ENCODE measurements around the gene POLR3E. TPM values are rescaled to one million over a fixed set of nuclear protein-coding genes. Genes with fewer than 3 reads are reported as not detected.

POLR3E gene
- total RNA-seq, 1 donor from 2014 or later, result 19.5 TPM

DNA sequence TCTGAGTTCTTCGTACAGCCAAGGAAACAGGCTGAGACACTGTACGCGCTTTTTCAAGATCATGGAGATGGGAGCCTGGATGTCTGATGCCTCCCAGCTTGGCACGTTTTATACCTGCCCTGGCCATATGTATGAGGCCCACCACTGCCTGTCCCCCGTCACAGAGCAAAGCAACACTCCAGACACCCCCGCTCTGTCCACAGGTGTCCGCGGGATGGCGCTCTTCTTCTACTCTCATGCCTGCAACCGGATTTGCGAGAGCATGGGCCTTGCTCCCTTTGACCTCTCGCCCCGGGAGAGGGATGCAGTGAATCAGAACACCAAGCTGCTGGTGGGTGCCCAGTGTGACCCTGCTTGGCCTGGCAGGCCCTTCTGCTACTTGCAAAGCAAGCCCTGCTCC is 39.8 kb upstream of the POLR3E start:
- H3K27ac ChIP-seq, result no peak overlapping the region
- no peak for DNase-seq (ENCODE audit: low spot score in 2 of 2)
- no peaks in the 10 kb centered on the region for H3K9me3 ChIP-seq
- H3K4me3 ChIP-seq, result no peak overlapping the region
- TF ChIP-seq, protein P1, sequence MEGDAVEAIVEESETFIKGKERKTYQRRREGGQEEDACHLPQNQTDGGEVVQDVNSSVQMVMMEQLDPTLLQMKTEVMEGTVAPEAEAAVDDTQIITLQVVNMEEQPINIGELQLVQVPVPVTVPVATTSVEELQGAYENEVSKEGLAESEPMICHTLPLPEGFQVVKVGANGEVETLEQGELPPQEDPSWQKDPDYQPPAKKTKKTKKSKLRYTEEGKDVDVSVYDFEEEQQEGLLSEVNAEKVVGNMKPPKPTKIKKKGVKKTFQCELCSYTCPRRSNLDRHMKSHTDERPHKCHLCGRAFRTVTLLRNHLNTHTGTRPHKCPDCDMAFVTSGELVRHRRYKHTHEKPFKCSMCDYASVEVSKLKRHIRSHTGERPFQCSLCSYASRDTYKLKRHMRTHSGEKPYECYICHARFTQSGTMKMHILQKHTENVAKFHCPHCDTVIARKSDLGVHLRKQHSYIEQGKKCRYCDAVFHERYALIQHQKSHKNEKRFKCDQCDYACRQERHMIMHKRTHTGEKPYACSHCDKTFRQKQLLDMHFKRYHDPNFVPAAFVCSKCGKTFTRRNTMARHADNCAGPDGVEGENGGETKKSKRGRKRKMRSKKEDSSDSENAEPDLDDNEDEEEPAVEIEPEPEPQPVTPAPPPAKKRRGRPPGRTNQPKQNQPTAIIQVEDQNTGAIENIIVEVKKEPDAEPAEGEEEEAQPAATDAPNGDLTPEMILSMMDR (IDR thresholded peaks at IDR 0.05), result no peak
- intact Hi-C loops (cut with DNase I), result no loop called here
- H3K36me3 ChIP-seq, result peaks cover 89 to 99% of the 10 kb centered on the region in 2 donors
- H3K4me1 ChIP-seq, result no peaks in the 10 kb centered on the region
- no peaks in the 10 kb centered on the region for H3K27me3 ChIP-seq

DNA sequence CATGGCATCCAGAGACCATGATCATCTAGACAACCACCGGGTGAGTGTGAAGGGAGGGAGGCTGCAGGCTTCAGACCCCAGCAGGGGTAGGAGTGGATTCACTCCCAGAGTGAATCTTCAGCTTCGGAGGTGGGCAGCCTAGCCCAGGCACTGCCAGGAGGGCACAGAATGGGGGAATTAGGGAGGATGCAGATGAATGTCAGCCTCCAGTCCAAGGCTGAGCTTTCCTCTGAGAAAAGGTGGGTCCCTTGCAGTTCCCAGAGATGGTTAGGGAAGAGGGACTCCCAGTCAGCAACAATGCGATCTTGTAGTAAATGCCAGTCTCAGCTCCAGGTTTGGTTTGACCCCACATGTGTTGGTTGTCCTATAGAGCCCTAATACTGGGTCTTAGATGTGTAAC is 36.7 kb upstream of the POLR3E start:
- Histone ChIP-seq H3K27ac (no peak overlapping the region), H3K4me3 (no peak overlapping the region), H3K9me3 (no peaks in the 10 kb centered on the region), H3K4me1 (no peaks in the 10 kb centered on the region), H3K36me3 (peaks cover 88 to 95% of the 10 kb centered on the region in 2 donors), H3K27me3 (no peaks in the 10 kb centered on the region)
- TF ChIP-seq, protein P1 (IDR thresholded peaks at IDR 0.05), result no peak
- DNase-seq (ENCODE audit: low spot score in 2 of 2), result no peak
- intact Hi-C loops (cut with DNase I), result no loop called here

DNA sequence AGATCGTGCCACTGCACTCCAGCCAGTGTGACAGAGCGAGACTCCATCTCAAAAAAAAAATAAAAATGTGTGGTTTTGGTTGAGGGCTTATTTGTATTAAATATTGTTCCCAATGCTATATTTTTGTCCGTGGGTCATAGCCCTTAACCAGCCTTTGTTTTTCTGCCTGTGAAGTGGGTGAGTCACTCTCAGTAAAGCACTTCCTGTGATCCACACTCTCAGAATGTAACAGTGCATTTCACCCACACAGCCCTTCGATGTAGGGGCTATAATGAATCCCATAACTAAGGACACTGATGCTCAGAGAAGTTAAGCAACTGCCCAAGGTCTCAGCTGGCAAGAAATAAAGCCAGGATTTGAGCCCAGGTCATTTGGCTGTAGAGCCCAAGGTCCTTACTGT is 34.7 kb upstream of the POLR3E start:
- Histone ChIP-seq H3K27me3 (no peaks in the 10 kb centered on the region), H3K4me1 (no peaks in the 10 kb centered on the region), H3K4me3 (no peak overlapping the region), H3K27ac (no peak overlapping the region), H3K9me3 (no peaks in the 10 kb centered on the region), H3K36me3 (peaks cover 86 to 96% of the 10 kb centered on the region in 2 donors)
- intact Hi-C loops (cut with DNase I), result no loop called here
- DNase-seq (ENCODE audit: low spot score in 2 of 2), result no peak
- TF ChIP-seq, protein P1 (IDR thresholded peaks at IDR 0.05), result no peak

DNA sequence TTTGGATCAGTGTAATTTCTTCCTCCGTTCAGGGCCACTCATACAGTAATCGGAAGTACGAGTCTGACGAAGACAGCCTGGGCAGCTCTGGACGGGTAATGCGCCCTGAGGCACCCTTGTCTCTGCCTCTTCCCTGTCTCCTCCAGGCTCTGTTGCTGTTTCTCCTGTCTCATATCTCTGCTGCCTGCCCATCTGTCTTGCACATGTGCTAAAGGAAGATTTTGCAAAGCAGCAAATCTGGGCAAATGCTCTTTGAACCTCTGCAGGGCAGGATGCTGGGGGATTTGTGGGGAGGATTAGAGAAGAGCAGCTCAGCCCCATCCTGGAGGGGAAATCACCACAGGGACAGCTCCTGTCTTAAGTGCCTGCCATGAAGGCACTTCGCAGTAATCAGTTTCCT is 32.4 kb upstream of the POLR3E start:
- intact Hi-C loops (cut with DNase I), result no loop called here
- H3K9me3 ChIP-seq, result no peaks in the 10 kb centered on the region
- peaks cover 81 to 94% of the 10 kb centered on the region in 2 donors for H3K36me3 ChIP-seq
- no peak overlapping the region for H3K27ac ChIP-seq
- no peak for DNase-seq (ENCODE audit: low spot score in 2 of 2)
- H3K4me1 ChIP-seq, result no peaks in the 10 kb centered on the region
- no peaks in the 10 kb centered on the region for H3K27me3 ChIP-seq
- H3K4me3 ChIP-seq, result no peak overlapping the region
- TF ChIP-seq, protein P1 (IDR thresholded peaks at IDR 0.05), result no peak

DNA sequence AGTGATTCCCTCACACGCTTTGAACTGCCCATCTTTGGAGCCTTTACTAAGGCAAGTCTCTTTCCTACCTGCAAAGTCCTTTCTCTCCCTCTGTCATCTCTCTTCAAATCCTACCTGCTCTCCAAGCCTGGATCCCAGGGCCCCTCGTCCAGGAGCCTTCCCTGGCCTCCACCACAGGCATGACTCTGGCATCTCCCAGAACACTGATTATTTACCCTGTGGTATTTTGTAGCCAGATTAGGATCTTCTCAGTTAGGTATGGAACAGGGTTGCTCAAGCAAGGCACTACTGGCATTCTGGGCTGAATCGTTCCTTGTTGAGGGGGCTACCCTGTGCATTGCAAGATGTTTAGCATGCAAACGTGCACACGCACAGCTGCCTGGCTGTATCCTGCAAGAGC is 31.9 kb upstream of the POLR3E start:
- TF ChIP-seq, protein P1 (IDR thresholded peaks at IDR 0.05), result no peak
- Histone ChIP-seq H3K4me1 (no peaks in the 10 kb centered on the region), H3K4me3 (no peak overlapping the region), H3K36me3 (peaks cover 80 to 94% of the 10 kb centered on the region in 2 donors), H3K27ac (no peak overlapping the region), H3K9me3 (no peaks in the 10 kb centered on the region), H3K27me3 (no peaks in the 10 kb centered on the region)
- no peak for DNase-seq (ENCODE audit: low spot score in 2 of 2)
- intact Hi-C loops (cut with DNase I), result no loop called here

DNA sequence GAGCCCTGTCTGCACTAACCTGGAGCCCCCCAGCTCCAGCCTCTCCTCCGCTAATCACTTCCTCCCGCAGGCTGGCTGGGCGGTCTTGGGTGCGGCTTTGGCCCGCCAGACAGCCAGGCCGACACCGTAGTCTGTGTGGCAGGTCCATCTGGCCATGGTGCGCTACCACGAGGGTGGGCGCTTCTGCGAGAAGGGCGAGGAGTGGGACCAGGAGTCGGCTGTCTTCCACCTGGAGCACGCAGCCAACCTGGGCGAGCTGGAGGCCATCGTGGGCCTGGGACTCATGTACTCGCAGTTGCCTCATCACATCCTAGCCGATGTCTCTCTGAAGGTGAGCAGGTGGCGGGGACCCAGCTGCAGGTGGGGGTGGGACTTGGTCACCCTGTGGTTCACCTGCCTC is 30.7 kb upstream of the POLR3E start:
- intact Hi-C loops (cut with DNase I), result no loop called here

More for the DNA sequence above, 30.7 kb upstream of the POLR3E start:
- TF ChIP-seq, protein P1 (IDR thresholded peaks at IDR 0.05), result no peak
- no peaks in the 10 kb centered on the region for H3K27me3 ChIP-seq
- no peaks in the 10 kb centered on the region for H3K4me1 ChIP-seq
- H3K27ac ChIP-seq, result no peak overlapping the region
- DNase-seq (ENCODE audit: low spot score in 2 of 2), result no peak
- H3K9me3 ChIP-seq, result no peaks in the 10 kb centered on the region
- no peak overlapping the region for H3K4me3 ChIP-seq
- peaks cover 80 to 94% of the 10 kb centered on the region in 2 donors for H3K36me3 ChIP-seq

All from ascending aorta (tissue), 2 donors.